ENCODE measurements around the gene NID1.
A peak's percentile ranks its signal among the peaks of the same experiment; 100 is the strongest.
"Not testable (repeated sequence)": the region's sequence is repeated elsewhere in the genome, so short reads cannot be mapped to it uniquely, and the experiment has no call there.

NID1 gene

DNA sequence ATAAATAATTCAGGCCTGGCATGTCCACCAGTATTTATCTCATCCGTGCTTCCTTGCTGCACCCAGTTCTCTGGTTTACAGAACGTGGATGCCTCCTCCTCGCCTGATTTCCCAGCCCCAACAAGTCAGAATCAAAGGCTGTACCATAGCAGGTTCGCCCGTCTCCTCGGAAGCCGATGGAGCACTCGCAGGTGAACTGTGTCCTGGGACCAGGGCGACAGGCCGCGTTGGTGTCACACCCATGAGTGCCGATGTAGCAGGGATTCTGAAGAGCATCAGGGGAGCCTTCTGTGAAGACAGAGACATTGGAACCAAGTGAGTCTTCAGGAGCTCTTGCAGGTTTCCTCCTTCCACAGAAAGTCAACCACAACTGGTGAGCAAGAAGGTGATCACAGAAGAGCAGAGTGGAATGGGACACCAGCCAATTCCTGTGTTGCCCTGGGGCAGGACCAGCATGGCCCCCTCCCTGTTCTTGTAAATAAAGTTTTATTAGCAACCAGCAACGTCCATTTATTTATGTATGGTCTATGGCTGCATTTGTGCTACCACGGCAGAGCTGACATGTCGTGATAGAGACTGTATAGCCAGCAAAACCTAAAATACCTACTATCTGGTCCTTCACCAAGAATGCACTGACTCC is 40.8 kb downstream of the NID1 start:
- DNase-seq, result no peak

DNA sequence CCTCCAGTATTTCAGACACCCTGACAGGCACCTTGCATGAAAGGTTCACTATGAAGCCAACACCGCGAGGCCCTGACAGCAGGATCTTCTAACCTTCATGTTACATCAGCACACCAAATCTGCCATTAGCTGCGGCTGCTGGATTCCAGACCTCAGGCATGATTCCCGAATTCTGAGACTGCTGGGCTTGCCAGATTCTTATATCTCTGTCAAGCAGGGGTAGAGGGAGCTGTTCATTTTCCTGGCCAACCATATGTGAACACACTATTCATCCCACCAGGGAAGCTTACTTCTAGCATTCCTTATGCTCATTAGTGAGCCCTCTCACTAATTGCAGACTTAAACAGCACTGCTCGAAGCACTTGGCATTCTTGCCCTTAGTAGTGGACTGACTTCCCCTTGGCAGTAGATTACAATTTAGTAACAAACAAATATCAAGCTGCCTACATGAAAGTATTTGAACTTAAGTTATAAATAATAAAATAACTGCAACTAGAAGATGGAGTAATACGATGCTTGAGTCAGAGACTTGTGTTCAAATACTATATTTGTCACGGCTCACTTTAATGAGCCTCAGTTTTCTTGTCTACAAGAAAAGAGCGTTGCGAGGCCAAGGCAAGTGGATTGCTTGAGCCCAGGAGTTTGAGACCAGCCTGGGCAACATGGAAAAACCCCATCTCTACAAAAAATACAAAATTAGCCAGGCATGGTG is 43.3 kb downstream of the NID1 start:
- no peak for DNase-seq

DNA sequence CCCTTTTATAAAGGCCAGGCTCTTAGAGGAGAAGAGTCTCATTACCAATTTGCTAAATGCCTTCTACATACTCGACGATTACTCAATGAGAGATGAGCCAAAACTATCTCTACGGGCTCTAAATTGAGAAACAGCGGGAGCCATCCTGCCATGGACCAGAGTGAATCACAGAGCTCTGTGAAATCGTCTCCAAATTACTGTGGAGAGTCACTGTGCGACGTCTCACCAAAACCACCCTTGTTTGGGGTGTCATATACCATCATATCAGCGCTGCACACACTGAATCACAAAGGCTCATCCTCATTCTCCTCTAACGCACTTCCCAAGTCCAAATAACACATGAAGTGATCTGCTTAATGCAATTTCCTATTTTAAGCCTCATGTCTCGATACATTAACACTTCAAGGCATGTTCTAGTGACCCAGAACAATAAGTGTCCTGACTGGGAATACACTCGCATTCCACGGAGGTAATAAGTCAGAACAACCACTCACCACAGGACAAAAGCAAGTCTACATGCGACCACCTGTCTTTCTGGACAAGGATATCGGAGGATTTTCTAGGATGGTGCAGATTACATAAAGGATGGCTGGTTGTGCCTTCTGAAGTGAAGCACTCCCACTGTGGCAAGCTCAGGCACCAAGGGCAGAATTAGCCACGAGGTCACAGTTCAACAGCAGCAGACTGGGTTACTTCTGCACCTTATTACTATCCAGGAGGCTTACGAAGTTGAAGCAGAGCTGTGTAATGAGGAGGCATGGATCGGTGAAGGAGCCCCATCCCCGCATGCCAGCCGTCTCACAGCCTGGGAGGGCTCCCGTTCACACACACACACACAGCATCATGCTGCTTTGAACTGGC is 44.3 kb downstream of the NID1 start:
- no peak for DNase-seq

DNA sequence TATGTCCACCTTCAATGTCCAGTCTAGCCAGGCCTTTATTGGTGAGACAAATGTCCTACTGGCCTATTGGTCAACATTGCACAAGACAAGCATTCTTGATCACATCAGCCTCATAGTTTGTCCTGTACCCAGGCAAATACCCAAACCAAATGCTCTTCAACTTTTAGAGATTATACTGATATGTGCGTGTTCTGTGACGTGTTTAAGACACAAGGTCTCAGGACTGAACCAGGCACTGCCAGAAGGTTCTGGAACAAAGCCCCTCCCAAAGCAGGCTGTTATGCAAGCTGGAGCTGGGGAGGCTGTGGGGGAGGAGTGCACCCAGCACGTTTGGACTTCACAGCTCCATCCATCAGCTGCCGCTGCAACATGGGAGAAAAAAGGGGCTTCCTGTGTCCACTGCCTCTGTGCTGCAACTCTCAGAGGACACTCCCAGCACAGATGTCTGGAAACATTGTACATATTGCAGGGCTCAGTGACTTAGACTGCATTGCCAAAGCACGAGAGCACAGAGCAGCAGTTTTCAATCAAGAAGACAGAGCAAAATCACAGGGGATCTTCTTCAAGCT is 45.9 kb downstream of the NID1 start:
- DNase-seq, result no peak

DNA sequence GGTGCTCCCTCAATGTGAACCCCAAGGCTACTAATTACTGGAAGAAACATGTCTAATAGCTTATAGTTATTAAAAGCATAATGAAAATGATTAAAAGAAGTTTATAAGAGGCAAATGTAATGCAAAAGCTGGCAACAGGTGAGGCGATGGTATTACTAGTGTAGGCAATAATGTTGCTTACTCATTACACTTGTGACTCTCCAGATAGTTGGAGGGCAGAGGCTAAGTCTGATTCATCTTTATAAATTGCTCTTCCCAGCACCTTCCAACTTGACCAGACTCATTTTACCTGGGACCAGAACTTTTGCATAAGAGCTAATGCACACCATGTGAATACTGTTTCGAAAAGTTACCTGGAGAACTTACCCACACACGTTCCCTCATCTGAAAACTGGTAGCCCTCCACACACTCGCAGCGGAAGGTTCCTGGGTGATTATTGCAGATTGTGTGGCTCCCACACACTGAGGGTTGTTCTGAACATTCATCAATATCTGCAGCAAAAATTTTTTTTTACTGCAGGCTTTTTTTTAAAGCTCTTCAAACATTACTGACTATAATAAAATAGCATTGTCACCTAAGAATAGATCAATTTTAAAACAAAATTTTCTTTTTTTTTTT is 48.0 kb downstream of the NID1 start:
- no peak for DNase-seq

DNA sequence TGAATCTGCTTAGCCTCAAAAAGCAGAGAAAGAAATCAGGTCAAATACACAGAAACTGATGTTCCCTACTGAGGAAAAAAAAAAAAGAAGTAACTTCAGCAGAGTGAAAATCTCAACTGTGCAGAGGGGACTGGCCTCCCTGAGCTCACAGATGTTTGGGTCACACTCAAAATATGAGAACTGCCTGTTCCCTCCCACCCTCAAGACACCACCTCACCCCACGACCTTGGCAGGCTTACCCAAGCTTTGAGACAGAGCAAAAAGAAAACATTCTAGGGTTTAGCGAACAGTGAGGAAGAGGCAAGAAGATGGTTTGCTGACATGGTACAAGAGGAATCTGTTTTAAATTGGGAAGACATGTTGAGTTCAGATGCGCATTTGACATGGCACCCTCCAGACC is 48.8 kb downstream of the NID1 start:
- no peak for DNase-seq

DNA sequence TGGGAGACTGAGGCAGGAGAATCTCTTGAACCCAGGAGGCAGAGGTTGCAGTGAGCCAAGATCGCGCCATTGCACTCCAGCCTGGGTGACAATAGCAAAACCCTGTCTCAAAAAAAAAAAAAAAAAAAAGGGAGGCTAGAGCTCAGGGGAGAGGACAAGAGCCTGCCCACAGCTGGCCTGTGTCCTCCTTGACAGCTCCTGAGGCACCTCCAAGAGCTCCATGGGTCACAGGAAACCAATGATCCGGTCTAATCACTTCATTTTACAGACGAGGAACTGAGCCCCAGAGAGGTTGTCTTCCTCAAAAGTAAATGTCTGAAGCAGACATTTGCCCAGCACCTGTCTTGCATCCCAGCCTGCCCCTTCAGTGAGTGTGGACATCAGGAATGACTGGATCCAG is 49.4 kb downstream of the NID1 start:
- no peak for DNase-seq

DNA sequence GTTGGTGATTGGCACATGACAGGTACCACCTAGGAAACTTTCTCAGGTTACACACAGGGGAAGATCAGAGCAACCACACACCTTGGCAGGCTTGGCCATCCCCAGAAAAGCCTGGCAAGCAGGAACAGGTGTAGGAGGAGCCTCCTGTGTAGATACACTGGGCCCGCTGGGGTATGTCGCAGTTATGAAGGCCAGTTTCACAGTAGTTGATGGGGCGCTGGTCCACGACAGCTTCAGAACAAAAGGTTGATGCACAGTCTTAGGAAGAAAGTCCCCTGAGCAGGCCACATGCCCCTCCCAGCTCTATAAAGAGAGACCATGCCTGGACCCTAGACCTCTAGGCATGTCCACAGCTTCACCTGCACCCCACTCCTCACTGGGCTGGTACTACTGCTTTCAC is 51.6 kb downstream of the NID1 start:
- DNase-seq, result no peak

DNA sequence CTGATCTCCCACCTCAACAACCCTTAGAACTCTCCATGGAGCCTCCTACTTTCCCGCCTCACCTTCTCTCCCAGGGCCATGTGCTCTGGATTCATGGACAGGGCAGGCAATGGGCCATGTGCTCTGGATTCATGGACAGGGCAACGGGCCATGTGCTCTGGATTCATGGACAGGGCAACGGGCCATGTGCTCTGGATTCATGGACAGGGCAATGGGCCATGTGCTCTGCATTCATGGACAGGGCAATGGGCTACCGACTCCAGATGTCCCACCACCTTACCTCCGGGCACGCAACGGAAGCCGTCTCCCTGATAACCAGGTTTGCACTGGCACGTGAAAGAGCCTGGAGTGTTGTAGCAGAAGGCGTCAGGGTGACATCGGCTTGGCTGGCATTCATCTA is 53.2 kb downstream of the NID1 start:
- no peak for DNase-seq

DNA sequence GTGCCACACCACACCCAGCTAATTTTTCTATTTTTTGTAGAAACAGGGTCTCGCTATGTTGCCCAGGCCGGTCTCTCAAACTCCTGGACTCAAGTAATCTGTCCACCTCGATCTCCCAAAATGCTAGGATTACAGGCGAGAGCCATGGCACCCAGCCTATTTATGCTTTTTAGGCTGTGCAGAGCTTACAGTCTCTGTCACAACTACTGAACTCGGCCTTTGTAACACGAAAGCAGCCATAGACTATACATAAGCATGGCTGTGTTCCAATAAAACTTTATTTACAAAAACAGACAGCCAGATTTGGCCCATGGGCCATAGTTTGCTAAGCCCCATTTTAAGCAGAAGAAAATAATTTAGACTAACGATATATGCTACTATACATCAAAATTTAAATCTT is 54.4 kb downstream of the NID1 start:
- no peak for DNase-seq

DNA sequence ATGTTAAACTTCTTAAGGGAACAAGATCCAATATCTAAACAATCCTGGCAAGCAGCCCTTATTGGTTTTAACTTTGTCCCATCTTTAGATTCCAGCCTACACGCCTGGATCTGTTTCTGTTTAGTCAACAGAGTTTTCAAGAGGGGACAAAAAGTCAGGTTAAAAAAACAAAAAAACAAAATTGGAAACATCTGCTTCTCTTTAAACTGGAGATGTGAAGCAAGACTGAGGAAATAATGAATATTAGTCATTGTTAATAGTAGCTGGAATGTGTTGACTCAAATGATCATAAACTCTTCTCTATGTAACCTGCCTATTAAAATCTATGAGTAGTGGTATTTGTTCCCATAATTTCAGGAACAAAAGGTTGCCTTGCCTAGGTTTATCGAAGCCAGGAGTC is 55.0 kb downstream of the NID1 start:
- DNase-seq, result no peak

DNA sequence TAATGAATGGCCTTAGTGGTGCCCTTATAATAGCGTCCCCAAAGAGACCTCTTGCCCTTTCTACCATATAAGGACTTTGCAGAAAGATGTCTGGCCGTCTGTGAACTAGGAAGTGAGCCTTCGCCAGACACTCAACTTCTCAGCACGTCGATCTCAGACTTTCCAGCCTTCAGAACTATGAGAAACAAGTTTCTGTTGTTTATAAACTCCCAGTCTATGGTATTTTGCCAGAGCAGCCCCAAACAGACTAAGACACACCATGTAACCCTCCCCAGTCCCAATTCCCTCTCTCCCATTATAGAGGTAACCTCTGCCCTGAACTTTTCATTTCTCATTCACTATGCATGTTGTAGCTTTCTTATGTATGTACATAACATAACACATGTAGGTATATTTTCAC is 55.7 kb downstream of the NID1 start:
- DNase-seq, result no peak

DNA sequence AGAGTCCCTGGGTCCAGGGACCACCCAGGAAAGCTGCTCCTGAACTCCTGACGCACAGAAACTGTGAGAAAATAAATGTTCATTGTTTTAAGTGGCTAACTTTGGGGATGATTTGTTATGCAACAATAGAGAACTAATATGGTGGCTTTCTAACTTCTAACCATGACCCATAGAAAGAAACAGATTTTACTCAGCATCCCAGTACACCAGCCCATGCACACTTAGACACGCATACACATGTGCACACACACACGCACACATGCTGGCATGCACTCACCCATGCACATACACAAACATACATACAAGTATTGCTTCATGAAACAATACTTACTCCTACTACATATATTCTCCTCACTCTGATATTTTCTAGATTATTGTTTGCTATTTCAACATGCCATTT is 57.1 kb downstream of the NID1 start:
- DNase-seq, result no peak

DNA sequence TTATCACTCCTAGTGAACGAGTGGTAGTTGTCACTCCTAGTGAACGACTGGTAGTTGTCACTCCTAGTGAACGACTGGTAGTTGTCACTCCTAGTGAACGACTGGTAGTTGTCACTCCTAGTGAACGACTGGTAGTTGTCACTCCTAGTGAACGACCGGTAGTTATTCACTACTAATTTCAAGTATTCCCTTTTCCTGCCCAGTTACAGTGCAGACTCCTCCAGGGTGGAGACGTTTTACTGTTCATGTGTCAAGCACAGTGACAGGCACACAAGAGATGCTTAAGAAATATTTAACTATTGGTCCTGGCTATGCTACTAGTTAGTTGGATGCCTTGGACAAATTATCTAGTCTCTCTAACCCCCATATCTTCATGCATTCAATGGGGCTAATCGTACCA is 61.8 kb downstream of the NID1 start:
- DNase-seq, result not testable (repeated sequence)

DNA sequence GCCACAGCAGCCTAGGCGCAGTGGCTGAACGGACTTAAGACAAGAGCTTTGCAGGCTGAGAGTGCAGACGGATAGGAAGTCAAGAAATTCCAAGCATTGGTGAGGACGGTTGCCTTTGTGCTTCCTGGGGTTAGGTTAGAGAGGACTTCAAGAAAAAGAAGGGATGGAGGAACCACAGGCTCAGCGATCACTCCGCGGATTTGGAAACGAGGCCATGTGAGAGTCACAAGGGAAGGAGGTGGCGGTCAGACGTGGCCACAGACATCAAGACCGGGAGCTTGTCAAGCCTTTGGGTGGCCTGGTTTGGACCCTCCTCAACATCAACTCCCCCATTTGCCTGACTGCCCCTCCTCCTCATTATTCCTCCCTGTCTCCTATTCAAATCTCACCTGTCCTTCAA is 62.3 kb downstream of the NID1 start:
- DNase-seq, result no peak

DNA sequence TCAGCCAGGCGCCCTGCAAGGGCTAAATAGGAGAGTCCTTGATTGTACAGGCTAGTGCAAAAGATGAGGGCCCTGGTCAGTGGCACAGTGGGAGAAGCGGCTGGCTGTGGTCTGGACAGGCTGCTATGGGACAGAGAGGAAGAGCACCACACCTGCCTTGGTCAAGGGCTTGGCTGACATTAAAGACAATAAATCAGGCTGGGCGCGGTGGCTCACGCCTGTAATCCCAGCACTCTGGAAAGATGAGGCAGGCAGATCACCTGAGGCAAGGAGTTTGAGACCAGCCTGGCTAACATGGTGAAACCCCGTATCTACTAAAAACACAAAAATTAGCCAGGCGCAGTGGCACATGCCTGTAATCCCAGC is 62.9 kb downstream of the NID1 start:
- DNase-seq, result no peak

DNA sequence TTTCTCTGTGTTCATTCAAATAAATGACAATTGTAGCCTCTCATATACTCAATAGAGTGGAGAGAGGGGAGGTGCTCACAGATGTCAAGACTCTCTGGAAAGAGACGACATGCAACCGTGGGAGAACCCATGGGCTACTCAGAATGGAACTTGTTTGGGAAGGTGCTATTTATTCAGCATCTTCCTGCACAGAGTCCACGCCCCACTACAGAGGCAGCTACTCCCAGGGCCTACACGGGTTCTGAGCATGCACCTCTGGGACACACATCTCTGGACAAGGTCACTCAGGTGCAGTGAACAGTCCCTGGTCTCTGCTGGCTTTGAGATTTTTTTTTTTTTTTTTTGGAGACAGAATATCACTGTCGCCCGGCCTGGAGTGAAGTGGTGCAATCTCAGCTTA is 64.1 kb downstream of the NID1 start:
- no peak for DNase-seq

DNA sequence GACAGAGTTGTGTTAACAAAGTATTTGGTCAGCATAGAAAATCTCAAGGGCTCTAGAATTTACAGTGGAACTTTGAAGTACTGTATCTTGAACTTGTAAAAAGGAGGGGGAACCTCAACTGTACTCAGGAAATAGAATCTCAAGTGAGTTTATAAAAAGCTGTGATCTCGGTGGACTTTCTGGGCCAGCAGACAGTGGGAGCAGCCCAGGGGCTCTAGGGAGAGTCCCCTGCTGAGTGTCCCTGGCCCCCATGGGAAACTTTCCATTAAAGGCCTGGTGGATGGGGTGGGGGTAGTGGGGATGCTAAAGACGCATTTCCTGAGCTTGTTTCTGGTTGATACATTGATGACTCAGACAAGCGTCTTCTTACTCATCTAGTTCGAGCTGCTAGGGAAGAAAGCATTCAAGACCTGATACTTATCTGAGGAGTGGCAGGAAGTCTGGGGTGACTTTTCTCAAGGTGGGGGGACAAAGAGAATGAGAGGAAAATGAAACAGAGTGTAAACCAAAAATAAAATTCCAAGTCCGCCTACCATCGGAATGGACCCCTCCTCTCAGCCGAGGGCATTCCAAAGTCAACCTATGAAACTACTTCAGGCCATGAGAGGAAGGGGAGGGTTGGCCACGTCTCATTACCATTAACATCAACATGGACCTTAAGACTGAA is 65.5 kb downstream of the NID1 start:
- DNase-seq, result no peak

DNA sequence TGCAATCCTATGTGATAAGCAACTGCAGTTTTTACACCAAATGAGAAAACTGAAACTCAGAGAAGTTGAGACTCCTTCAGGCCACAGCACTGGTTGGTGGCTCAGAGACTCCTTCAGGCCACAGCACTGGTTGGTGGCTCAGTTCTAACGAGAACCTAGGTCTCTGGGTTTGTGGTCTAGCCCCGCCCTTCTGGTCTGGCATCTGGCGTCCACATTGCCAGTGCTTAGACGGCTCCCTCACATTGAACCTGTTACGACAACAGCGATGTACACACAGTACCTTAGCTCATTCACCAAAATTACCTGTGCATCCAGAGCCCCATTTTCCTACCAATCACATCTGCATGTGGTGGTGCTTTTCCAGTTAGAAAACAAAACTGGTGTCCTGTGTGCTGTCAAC is 66.1 kb downstream of the NID1 start:
- DNase-seq, result no peak

DNA sequence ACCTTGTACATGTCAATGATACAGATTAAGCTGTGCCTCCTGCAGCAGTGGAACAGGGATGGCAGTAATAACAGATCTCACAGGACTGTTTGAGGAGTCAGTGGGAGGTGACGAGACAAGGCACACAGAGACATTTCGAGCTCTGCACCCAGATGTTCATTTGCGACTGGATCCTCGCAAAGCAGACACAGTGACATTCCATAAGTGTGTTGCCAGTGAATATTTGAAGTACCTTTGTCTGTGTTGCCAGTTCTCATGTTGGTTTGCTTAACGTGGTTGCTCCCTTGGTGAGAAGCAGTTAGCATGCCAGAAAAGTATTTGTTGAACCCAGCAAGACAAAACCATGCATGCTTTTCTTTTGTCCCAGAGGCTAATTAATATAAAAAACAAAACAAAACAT is 67.0 kb downstream of the NID1 start:
- DNase-seq, result no peak

DNA sequence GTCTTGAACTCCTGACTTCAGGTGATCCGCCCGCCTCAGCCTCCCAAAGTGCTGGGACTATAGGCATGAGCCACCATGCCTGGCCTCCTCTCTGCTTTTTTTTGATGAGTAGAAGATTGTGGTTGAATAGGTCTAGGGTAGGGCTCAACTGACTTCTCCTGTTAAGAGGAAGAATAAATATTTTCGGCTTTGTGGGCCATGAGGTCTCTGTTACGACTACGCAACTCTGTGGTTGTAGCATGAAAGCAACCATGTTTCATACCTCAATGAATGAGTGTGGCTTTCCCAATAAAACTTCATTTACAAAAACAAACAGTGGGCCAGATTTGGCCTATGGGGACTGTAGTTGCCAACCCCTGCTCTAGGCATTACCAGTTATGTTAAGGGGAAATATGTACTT is 67.8 kb downstream of the NID1 start:
- DNase-seq, result peak; percentile 68

DNA sequence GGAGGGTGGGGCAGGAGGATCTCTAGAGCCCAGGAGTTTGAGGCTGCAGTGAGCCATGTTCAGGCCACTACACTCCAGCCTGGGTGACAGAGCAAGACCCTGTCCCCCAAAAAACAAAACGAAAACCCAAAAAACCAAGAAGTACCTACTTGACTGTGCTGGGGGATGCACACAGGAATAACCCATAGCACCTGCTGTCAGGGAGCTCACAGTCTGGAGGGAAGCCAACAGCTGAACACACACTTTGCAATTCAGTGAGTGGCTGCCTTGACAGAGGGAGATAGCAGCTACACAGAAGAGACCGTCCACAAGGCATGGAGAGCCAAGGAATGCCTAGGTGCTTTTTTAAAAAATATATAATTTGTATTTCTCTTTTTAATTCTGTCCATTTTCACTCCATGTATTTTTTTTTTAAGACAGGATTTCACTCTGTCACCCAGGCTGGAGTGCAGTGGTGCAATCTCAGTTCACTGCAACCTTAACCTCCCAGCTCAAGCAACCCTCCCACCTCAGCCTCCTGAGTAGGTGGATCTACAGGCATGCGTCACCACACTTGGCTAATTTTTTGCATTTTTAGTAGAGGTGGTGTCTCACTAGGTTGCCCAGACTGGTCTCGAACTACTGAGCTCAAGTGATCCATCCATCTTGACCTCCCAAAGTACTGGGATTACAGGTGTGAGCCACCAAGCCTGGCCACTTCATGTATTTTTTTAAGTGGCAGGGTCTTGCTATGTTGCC is 68.7 kb downstream of the NID1 start:
- no peak for DNase-seq
